Measurements from ENCODE around the gene KCNMB4.

Gene KCNMB4

GRCh38 chr12:70468741-70469140 is 102.7 kb downstream of the KCNMB4 start:
- intact Hi-C loops (cut with micrococcal nuclease): no loop called here
- no peak overlapping the region for H3K4me3 Mint-ChIP-seq
- H3K27ac Mint-ChIP-seq: no peak overlapping the region
- H3K9me3 Mint-ChIP-seq: peaks cover 37% of the 10 kb centered on the region
- H3K36me3 Mint-ChIP-seq (ENCODE audit: low read depth): no peaks in the 10 kb centered on the region
- no peaks in the 10 kb centered on the region for H3K27me3 Mint-ChIP-seq
- peaks cover 11% of the 10 kb centered on the region for H3K4me1 Mint-ChIP-seq (ENCODE audit: low read depth)

GRCh38 chr12:70469221-70469820 is 103.2 kb downstream of the KCNMB4 start:
- H3K9me3 Mint-ChIP-seq: peaks cover 31% of the 10 kb centered on the region

GRCh38 chr12:70482764-70483163 is 116.7 kb downstream of the KCNMB4 start:
- H3K4me1 Mint-ChIP-seq (ENCODE audit: low read depth): no peaks in the 10 kb centered on the region
- no peak overlapping the region for H3K4me3 Mint-ChIP-seq
- intact Hi-C loops (cut with micrococcal nuclease): no loop called here
- H3K36me3 Mint-ChIP-seq (ENCODE audit: low read depth): no peaks in the 10 kb centered on the region
- H3K27ac Mint-ChIP-seq: no peak overlapping the region
- peaks cover 12% of the 10 kb centered on the region for H3K9me3 Mint-ChIP-seq
- H3K27me3 Mint-ChIP-seq: no peaks in the 10 kb centered on the region

More at GRCh38 chr12:70469221-70469820, 103.2 kb downstream of the KCNMB4 start:
- Mint-ChIP-seq H3K27me3 (no peaks in the 10 kb centered on the region), H3K4me3 (no peak overlapping the region), H3K4me1 (ENCODE audit: low read depth) (peaks cover 11% of the 10 kb centered on the region), H3K36me3 (ENCODE audit: low read depth) (no peaks in the 10 kb centered on the region), H3K27ac (no peak overlapping the region)
- intact Hi-C loops (cut with micrococcal nuclease): no loop called here

Data from dendritic cell treated with granulocyte-macrophage colony-stimulating factor and Interleukin-4, amounts not matched to agents 40 ng/mL and 50 ng/mL, for 4 days (primary cell).